ENCODE data around the gene ZCCHC2. TPM values are rescaled to one million over a fixed set of nuclear protein-coding genes. Genes with fewer than 3 reads are reported as not detected.

ZCCHC2 gene
- total and polyA plus RNA-seq, 4 donors = 7.1 to 25.4 (median 10.8) TPM

DNA sequence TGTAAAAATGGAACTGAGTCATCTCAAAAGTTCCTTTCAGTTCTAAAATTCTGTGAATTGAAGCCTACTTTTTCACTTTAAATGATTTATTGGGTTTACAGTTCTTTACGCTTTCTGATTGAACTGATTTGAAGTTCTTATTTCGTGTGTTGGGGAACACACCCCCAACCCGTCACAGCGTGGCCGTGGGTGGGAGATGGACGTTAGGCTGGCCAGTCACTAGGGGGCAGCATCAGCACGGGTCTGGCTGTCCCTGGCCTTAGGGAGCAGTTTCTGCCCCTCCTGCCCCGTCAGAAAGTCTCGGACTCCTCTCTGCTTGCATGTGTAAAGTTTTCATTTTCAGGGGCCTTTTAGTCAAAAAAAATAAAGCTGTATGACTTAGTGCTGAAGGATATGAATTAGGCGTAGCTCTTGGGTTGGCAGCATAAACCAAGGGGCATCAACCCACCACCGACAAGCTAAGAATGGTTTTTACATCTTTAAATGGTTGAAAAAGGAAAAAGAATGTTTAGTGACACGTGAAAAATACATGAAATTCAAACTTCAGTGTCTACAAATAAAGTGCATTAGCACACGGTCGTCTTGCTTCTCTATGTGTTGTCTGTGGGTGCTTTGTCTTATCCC is 63.4 kb downstream of the ZCCHC2 start:
- no peak overlapping the region for H3K27ac ChIP-seq (ENCODE audit: low read depth in 1 of 2, low read length in 2 of 2)
- H3K36me3 ChIP-seq (ENCODE audit: control insufficient read depth in 4 of 4, insufficient read depth in 3 of 4, low read depth in 1 of 4, low read length in 3 of 4) = peaks cover 0 to 6% (median 2%) of the 10 kb centered on the region in 4 donors
- peak; percentile 75 for DNase-seq (ENCODE audit: low spot score)
- H3K27me3 ChIP-seq (ENCODE audit: control insufficient read depth in 4 of 4, insufficient read depth in 4 of 4, low read length in 3 of 4) = no peaks in the 10 kb centered on the region
- no peaks in the 10 kb centered on the region for H3K9me3 ChIP-seq (ENCODE audit: control insufficient read depth in 4 of 4, low read length in 3 of 4)
- TF ChIP-seq YY1 (IDR thresholded peaks at IDR 0.05) = no peak
- TF ChIP-seq, protein P1, sequence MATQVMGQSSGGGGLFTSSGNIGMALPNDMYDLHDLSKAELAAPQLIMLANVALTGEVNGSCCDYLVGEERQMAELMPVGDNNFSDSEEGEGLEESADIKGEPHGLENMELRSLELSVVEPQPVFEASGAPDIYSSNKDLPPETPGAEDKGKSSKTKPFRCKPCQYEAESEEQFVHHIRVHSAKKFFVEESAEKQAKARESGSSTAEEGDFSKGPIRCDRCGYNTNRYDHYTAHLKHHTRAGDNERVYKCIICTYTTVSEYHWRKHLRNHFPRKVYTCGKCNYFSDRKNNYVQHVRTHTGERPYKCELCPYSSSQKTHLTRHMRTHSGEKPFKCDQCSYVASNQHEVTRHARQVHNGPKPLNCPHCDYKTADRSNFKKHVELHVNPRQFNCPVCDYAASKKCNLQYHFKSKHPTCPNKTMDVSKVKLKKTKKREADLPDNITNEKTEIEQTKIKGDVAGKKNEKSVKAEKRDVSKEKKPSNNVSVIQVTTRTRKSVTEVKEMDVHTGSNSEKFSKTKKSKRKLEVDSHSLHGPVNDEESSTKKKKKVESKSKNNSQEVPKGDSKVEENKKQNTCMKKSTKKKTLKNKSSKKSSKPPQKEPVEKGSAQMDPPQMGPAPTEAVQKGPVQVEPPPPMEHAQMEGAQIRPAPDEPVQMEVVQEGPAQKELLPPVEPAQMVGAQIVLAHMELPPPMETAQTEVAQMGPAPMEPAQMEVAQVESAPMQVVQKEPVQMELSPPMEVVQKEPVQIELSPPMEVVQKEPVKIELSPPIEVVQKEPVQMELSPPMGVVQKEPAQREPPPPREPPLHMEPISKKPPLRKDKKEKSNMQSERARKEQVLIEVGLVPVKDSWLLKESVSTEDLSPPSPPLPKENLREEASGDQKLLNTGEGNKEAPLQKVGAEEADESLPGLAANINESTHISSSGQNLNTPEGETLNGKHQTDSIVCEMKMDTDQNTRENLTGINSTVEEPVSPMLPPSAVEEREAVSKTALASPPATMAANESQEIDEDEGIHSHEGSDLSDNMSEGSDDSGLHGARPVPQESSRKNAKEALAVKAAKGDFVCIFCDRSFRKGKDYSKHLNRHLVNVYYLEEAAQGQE (IDR thresholded peaks at IDR 0.05) = no peak
- TF ChIP-seq, protein P2, sequence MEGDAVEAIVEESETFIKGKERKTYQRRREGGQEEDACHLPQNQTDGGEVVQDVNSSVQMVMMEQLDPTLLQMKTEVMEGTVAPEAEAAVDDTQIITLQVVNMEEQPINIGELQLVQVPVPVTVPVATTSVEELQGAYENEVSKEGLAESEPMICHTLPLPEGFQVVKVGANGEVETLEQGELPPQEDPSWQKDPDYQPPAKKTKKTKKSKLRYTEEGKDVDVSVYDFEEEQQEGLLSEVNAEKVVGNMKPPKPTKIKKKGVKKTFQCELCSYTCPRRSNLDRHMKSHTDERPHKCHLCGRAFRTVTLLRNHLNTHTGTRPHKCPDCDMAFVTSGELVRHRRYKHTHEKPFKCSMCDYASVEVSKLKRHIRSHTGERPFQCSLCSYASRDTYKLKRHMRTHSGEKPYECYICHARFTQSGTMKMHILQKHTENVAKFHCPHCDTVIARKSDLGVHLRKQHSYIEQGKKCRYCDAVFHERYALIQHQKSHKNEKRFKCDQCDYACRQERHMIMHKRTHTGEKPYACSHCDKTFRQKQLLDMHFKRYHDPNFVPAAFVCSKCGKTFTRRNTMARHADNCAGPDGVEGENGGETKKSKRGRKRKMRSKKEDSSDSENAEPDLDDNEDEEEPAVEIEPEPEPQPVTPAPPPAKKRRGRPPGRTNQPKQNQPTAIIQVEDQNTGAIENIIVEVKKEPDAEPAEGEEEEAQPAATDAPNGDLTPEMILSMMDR (IDR thresholded peaks at IDR 0.05; ENCODE audit: low read depth, low read length, missing input control) = peak; percentile 61
- TF ChIP-seq RAD21 (IDR thresholded peaks at IDR 0.05) = peak; percentile 82 to 90
- no peak for TF ChIP-seq RXRA (IDR thresholded peaks at IDR 0.05)
- TF ChIP-seq, protein P3, sequence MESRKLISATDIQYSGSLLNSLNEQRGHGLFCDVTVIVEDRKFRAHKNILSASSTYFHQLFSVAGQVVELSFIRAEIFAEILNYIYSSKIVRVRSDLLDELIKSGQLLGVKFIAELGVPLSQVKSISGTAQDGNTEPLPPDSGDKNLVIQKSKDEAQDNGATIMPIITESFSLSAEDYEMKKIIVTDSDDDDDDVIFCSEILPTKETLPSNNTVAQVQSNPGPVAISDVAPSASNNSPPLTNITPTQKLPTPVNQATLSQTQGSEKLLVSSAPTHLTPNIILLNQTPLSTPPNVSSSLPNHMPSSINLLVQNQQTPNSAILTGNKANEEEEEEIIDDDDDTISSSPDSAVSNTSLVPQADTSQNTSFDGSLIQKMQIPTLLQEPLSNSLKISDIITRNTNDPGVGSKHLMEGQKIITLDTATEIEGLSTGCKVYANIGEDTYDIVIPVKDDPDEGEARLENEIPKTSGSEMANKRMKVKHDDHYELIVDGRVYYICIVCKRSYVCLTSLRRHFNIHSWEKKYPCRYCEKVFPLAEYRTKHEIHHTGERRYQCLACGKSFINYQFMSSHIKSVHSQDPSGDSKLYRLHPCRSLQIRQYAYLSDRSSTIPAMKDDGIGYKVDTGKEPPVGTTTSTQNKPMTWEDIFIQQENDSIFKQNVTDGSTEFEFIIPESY (IDR thresholded peaks at IDR 0.05) = no peak
- no peak overlapping the region for H3K9ac ChIP-seq (ENCODE audit: low read depth in 1 of 2, low read length in 2 of 2)
- peaks cover 0 to 20% (median 10%) of the 10 kb centered on the region in 4 donors for H3K4me1 ChIP-seq (ENCODE audit: control insufficient read depth in 4 of 4, insufficient read depth in 4 of 4, low read length in 3 of 4)
- no peak overlapping the region for H3K4me3 ChIP-seq (ENCODE audit: low read depth in 1 of 3, low read length in 3 of 3)
- 24% methylated on average over 14 of the region's 14 CpGs for WGBS

DNA sequence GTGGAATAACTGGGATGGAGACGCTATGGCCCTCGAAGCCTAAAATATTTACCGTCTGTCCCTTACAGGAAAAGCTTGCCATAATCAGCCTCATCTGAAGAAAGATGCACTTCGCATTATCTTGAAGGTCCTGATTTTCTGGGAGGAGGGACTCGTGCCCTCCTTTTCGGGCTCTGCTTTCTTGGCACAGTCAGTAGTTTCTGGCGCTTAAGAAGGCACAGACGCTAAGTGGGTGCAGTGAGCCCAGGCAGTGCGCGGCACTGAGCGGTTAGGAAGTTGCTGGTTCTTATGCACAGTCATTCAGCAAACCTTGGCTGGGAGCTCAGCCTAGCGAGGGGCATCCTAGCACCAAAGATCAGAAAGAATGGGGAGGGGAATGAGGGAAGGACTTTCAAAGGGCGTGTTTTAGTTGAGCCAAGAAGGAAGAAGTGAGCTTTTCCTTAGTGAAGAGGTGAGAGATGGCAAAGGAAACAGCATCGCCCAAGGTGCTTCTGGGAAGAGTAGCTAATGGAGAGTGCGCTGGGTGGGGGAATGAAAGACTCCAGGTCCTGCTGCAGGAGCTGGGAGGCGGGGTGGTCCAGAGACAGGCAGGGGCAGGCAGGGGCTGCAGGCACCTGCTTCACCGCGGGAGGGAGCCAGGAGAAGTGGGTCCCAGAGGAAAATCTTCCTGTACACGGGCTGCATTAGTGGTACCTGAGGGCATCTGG is 64.1 kb downstream of the ZCCHC2 start:
- DNase-seq (ENCODE audit: low spot score) = peak; percentile 30
- Histone ChIP-seq H3K9ac (ENCODE audit: low read depth in 1 of 2, low read length in 2 of 2) (no peak overlapping the region), H3K4me1 (ENCODE audit: control insufficient read depth in 4 of 4, insufficient read depth in 4 of 4, low read length in 3 of 4) (peaks cover 0 to 20% (median 10%) of the 10 kb centered on the region in 4 donors), H3K4me3 (ENCODE audit: low read depth in 1 of 3, low read length in 3 of 3) (no peak overlapping the region), H3K9me3 (ENCODE audit: control insufficient read depth in 4 of 4, low read length in 3 of 4) (no peaks in the 10 kb centered on the region), H3K36me3 (ENCODE audit: control insufficient read depth in 4 of 4, insufficient read depth in 3 of 4, low read depth in 1 of 4, low read length in 3 of 4) (peaks cover 0 to 6% (median 1%) of the 10 kb centered on the region in 4 donors), H3K27me3 (ENCODE audit: control insufficient read depth in 4 of 4, insufficient read depth in 4 of 4, low read length in 3 of 4) (no peaks in the 10 kb centered on the region), H3K27ac (ENCODE audit: low read depth in 1 of 2, low read length in 2 of 2) (no peak overlapping the region)
- 93% methylated on average over 19 of the region's 19 CpGs for WGBS
- TF ChIP-seq FOXA1 (IDR thresholded peaks at IDR 0.05) (no peak), HNF4A (conservative IDR thresholded peaks at IDR 0.05) (no peak), SP1 (IDR thresholded peaks at IDR 0.05) (no peak), RAD21 (IDR thresholded peaks at IDR 0.05) (no peak), YY1 (IDR thresholded peaks at IDR 0.05) (no peak), GABPA (IDR thresholded peaks at IDR 0.05 in 1 of 2, conservative IDR thresholded peaks at IDR 0.05 in 1 of 2) (no peak), RXRA (IDR thresholded peaks at IDR 0.05) (no peak), FOXA2 (IDR thresholded peaks at IDR 0.05) (no peak), EGR1 (IDR thresholded peaks at IDR 0.05; ENCODE audit: low read depth in 2 of 2) (no peak)
- TF ChIP-seq, protein P2 (IDR thresholded peaks at IDR 0.05; ENCODE audit: low read depth, low read length, missing input control) = no peak
- TF ChIP-seq, protein P4, sequence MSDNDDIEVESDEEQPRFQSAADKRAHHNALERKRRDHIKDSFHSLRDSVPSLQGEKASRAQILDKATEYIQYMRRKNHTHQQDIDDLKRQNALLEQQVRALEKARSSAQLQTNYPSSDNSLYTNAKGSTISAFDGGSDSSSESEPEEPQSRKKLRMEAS (IDR thresholded peaks at IDR 0.05) = no peak
- TF ChIP-seq, protein P1 (IDR thresholded peaks at IDR 0.05) = no peak

All from liver (tissue), 9 donors.